Activated CD4-positive, alpha-beta T cell treated with anti-CD3 and anti-CD28 coated beads for 48 hours (primary cell): ENCODE data around the gene RHAG.
"Not testable (repeated sequence)": the region's sequence is repeated elsewhere in the genome, so short reads cannot be mapped to it uniquely, and the experiment has no call there.

Experiments used
- DNase-seq: peaks from one replicate; pipeline ENCODE4 v3.0.0-alpha.2; 2020

Gene RHAG

DNA sequence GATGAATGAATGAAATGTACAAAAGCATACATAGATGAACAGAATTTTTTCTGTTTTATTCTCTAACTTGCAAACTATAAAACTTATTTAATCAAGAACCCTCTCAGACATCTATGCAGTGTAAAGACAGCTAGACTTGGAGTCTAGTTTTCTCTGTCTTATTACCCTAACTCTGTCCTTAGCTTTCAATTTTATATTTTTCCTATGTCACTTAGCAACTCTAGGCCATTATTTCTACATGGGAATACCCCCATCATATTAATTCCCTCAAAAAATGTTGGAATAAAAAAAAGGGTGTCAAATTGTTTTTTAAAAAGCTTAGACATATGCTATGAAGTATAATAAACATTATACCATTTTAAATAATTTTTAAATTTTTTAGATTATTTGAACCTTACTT, 1.2 kb downstream of the RHAG start:
- no peak for DNase-seq

- no peak for DNase-seq
These were observed 1.8 kb downstream of the RHAG start for GRCh38 chr6:49634836-49635218.

DNA sequence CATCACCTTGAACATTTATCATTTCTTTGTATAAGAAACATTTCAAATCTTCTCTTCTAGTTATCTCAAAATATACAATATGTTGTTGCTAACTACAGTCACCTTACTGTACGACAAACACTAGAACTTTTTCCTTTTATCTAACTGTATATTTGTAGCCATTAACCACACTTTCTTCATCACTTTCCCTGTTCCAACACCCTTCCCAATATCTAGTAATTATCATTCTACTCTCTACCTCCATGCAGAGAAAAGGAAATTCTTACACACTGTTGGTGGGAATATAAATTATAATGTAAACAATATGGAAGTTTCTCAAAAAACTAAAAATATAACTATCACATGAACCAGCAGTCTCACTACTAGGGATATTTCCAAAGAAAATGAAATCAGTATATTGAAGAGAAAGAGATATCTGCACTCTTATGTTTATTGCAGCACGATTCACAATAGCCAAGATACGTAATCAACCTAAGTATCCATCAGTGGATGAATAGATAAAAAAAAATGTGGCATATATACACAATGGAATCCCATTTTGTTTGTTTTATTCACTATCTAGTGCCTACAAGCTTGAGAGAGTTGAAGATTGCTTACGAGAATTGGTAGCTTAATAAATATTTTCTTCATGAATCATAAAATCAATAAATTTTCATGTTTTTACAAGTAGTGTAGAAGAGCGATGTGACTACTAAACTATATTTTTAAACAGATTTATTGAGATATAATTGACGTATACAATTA, 2.4 kb downstream of the RHAG start:
- DNase-seq: no peak

DNA sequence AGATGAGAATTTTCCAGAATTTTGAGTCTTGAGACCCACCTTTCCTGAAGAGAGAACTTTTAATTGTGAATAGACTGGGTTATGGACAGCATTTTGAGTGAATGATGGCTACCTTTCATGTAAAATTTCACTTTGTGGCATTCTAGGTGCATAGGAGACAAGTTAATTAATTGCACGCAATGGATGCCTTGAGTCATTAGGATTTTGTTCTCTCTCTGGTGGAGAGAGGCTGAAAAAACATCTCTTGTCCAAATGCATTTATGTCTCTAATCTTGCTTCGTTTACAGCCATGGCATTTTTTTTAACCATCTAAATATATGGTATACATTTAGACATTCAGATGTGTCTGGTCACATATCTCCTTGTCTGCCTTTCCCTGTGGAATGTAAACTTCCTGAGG, 3.1 kb downstream of the RHAG start:
- no peak for DNase-seq

GRCh38 chr6:49632727-49633126, 3.9 kb downstream of the RHAG start:
- DNase-seq: no peak

- DNase-seq: not testable (repeated sequence)
These were observed 7.1 kb downstream of the RHAG start for GRCh38 chr6:49629485-49630088.

- no peak for DNase-seq
These were observed 9.8 kb downstream of the RHAG start for GRCh38 chr6:49626811-49627210.

GRCh38 chr6:49618257-49618656, 18.4 kb downstream of the RHAG start:
- no peak for DNase-seq

DNA sequence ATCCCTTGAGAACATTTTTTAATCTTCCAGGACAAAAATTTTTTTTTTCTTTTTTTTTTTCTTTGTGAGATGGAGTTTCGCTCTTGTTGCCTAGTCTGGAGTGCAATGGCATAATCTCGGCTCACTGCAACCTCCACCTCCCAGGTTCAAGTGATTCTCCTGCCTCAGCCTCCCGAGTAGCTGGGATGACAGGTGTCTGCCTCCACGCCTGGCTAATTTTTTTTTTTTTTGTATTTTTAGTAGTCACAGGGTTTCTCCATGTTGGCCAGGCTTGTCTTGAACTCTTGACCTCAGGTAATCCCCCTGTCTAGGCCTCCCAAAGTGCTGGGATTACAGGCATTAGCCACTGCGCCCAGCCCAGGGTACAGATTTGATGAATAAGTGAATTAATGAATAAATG, 22.5 kb downstream of the RHAG start:
- not testable (repeated sequence) for DNase-seq

DNA sequence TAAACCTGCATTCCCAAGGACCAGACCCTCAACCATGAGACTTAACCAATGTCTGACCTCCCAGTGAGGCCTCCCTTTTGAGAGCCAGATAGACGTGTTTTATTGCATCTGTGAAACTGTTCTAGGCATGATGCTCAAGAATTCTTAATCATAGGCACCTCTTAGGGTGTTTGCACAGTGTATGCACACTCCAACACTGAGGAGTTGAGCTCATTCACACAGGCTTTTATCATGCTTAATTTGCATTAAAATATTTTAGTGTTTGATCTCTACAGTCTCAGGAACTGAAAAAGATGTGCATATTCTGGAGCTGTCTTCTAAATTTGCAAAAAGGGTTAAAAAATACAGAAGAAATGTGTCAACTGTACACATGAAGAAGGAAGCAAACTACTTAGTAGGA, 27.4 kb downstream of the RHAG start:
- no peak for DNase-seq

DNA sequence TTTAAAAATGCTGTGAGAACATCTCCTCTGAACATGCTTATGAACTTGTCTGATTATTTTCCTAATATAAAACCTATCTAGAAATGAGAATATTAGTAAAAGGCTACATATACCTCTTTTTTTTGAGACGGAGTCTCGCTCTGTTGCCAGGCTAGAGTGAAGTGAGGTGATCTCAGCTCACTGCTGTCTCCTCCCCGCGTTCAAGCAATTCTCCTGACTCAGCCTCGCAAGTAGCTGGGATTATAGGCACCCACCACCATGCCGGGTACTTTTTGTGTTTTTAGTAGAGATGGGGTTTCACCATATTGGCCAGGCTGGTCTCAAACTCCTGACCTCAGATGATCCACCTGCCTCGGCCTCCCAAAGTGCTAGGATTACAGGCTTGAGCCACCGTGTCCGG, 28.4 kb downstream of the RHAG start:
- DNase-seq: not testable (repeated sequence)

- DNase-seq: no peak
These were observed 29.2 kb downstream of the RHAG start for GRCh38 chr6:49607391-49607982.

- DNase-seq: peak; percentile 11
These were observed 29.8 kb downstream of the RHAG start for GRCh38 chr6:49606721-49607390.

DNA sequence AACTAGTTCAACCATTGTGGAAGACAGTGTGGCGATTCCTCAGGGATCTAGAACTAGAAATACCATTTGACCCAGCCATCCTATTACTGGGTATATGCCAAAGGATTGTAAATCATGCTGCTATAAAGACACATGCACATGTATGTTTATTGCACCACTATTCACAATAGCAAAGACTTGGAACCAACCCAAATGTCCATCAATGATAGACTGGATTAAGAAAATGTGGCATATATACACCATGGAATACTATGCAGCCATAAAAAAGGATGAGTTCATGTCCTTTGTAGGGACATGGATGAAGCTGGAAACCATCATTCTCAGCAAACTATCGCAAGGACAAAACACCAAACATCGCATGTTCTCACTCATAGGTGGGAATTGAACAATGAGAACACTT, 32.6 kb downstream of the RHAG start:
- DNase-seq: not testable (repeated sequence)

- DNase-seq: not testable (repeated sequence)
These were observed 49.4 kb downstream of the RHAG start for GRCh38 chr6:49587262-49587661.

DNA sequence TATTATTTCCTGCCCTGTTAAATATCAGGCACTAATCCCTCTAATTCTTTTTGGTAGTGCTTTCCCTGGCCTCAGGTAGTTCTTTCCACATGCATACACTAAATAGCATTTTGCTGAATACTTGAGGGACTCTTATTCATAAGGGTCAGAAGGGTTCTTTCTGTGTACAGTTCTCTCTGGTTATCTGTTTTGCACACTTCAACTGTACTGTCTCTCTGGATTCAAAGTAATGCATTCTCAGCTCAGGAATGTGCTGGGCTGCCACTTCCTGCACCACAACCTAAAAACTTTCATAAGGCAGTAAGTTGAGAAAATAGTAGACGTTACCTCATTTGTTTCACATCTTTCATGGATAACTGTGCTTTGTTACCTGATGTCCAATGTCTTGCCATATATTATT, 54.1 kb downstream of the RHAG start:
- no peak for DNase-seq

- no peak for DNase-seq
These were observed 57.0 kb downstream of the RHAG start for GRCh38 chr6:49579649-49580048.

GRCh38 chr6:49576618-49577017, 60.0 kb downstream of the RHAG start:
- DNase-seq: no peak

DNA sequence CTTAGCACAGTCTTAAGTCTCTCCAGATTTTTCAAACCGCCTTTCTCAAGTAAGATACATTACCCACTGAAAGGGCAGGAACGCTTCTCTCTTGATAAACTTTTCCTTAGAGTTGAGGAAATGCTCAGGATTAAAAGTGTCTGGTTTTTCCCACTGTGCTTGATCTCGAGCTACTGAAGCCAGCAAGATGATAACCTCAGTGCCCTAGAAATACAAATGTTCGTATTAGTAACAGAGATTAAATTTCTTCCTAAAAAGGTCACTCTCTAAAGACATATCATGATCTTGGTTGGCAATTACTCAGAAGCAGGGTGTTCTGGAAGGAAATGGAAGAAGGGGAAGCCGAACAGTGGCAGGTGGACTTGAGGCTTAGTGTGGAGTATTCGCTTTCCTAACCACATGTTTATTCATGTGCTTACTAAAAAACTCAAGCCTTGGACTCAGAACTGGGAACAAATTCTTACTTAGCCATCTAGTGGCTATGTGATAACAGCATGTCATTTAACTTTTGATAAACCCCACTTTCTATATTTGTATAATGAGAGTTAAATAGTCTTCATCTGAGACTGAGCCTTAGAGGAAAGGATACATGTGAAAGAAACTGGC, 66.1 kb downstream of the RHAG start:
- no peak for DNase-seq

- no peak for DNase-seq
These were observed 70.8 kb downstream of the RHAG start for GRCh38 chr6:49565855-49566254.

GRCh38 chr6:49565261-49565660, 71.4 kb downstream of the RHAG start:
- DNase-seq: no peak

DNA sequence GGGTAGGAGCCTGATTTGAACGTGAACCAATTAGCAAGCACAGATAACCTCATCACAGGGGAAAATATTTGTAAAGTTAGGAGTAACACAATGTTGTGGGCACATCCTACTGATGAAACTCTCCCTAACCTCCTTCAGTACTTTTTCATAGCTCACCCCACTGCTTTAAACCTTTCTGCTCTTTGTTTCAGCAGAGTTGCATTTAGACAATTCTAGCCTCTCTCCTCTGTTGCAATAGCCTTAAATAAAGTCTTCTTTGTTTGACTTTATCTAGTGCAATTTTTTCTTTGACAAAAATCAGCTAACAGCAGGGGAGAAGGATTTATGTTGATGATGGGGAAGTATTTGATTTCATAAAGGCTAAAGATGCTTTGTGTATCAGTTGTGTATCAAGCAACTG, 72.1 kb downstream of the RHAG start:
- no peak for DNase-seq
